ENCODE data around the gene FAM89B. TPM values are rescaled to one million over a fixed set of nuclear protein-coding genes. Genes with fewer than 3 reads are reported as not detected.
"Not testable (repeated sequence)": the region's sequence is repeated elsewhere in the genome, so short reads cannot be mapped to it uniquely, and the experiment has no call there.

FAM89B gene
- 36.9 and 43.1 TPM in 2 replicates for total RNA-seq (2014; rRNA removed; shearing (Covaris generic))

GRCh38 chr11:65572356-65573051, at the start of gene FAM89B:
TSS of gene FAM89B (plus strand) at chr11:65572538. CDS start at chr11:65572670, 132 bp downstream.
- peak; percentile 88 for DNase-seq (ENCODE audit: low read depth)

DNA sequence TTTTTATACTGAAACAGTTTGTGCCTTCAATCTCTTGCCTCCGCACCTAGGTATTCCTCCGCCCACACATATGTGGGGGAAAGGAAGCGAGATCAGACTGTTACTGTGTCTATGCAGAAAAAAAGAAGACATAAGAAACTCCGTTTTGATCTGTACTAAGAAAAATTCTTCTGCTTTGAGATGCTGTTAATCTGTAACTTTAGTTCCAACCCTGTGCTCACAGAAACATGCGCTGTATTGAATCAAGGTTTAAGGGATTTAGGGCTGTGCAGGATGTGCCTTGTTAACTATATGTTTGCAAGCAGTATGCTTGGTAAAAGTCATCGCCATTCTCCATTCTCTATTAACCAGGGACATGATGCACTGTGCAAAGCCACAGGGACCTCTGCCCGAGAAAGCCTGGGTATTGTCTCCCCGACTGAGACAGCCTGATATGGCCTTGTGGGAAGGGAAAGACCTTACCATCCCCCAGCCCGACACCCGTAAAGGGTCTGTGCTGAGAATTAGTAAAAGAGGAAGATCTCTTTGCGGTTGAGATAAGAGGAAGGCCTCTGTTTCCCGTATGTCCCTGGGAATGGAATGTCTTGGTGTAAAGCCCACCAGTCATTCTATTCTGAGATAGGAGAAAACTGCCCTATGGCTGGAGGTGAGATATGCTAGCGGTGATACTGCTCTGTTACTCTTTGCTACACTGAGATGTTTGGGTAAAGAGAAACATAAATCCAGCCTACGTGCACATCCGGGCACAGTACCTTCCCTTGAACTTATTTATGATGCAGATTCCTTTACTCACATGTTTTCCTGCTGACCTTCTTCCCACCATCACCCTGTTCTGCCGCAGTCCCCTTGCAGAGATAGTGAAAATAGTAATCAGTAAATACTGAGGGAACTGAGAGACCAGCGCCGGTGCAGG, 49.4 kb upstream of the FAM89B start:
- not testable (repeated sequence) for DNase-seq (ENCODE audit: low read depth)

DNA sequence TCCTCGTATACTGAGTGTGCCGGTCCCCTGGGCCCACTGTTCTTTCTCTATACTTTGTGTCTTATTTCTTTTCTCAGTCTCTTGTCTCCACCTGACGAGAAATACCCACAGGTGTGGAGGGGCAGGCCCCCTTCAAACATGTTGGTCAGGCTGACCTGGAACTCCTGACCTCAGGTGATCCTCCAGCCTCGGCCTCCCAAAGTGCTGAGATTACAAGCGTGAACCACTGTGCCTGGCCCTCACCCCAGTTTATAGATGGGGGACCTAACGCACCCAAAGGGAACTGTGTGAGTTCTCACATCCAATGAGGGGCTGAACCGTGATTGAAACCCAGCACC, 48.7 kb upstream of the FAM89B start:
- DNase-seq (ENCODE audit: low read depth), result not testable (repeated sequence)

- no peak for DNase-seq (ENCODE audit: low read depth)
Observed at GRCh38 chr11:65524014-65524740, 48.2 kb upstream of the FAM89B start.

GRCh38 chr11:65524741-65525545, 47.4 kb upstream of the FAM89B start, which contains the start of gene SCYL1:
TSS of gene SCYL1 (plus strand) at chr11:65525083. CDS start at chr11:65525154, 71 bp downstream.
- DNase-seq (ENCODE audit: low read depth), result peak; percentile 74

GRCh38 chr11:65525546-65526480, 46.5 kb upstream of the FAM89B start:
- no peak for DNase-seq (ENCODE audit: low read depth)

DNA sequence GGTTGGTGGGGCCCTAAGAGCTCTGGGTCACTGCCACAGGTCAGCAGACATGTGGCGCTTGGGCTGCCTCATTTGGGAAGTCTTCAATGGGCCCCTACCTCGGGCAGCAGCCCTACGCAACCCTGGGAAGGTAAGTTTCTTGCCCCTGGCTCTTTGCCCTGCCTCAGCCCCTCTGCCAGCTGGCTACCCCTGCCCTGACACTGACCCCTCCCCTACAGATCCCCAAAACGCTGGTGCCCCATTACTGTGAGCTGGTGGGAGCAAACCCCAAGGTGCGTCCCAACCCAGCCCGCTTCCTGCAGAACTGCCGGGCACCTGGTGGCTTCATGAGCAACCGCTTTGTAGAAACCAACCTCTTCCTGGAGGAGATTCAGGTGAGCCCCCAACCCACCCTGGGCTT, 45.6 kb upstream of the FAM89B start:
- DNase-seq (ENCODE audit: low read depth), result no peak

GRCh38 chr11:65528819-65529350, 43.5 kb upstream of the FAM89B start:
- no peak for DNase-seq (ENCODE audit: low read depth)

GRCh38 chr11:65529475-65530156, 42.7 kb upstream of the FAM89B start:
- no peak for DNase-seq (ENCODE audit: low read depth)

DNA sequence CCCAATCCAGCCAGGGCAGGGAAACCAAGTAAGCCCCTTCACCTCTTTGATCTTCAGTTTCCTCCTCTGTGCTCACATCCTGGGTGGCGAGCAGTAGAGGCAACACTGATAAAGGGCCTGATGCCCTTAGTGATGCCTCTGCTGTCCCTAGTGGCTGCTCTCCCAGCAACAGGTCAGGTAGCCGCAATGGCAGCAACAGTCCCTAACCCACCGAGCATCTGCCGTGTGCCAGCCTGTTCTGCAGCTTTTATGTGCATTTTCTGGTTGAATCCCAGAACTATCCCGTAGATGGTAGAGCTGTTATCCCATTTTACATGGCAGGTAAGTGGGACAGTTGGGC, 42.2 kb upstream of the FAM89B start:
- no peak for DNase-seq (ENCODE audit: low read depth)

- no peak for DNase-seq (ENCODE audit: low read depth)
Observed at GRCh38 chr11:65532388-65533064, 39.8 kb upstream of the FAM89B start.

- DNase-seq (ENCODE audit: low read depth), result no peak
Observed at GRCh38 chr11:65535102-65535501, 37.2 kb upstream of the FAM89B start.

- DNase-seq (ENCODE audit: low read depth), result no peak
Observed at GRCh38 chr11:65536412-65537295, 35.7 kb upstream of the FAM89B start.

DNA sequence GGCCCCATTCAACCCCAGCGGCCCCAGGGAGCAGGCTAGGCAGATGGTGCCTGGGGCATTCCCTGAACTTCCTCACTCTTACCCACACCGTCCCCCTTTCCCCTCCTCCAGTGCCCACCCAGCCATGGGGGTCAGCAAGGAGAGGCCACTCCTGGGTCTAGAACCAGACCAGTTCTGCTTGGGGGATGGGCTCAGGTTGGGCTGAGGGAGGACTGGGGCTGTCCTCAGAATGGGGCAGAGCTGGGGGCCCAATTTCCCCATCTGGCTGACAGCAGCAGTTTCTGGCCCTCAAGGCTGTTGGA, 35.1 kb upstream of the FAM89B start:
- no peak for DNase-seq (ENCODE audit: low read depth)

- DNase-seq (ENCODE audit: low read depth), result no peak
Observed at GRCh38 chr11:65537620-65538231, 34.6 kb upstream of the FAM89B start.

DNA sequence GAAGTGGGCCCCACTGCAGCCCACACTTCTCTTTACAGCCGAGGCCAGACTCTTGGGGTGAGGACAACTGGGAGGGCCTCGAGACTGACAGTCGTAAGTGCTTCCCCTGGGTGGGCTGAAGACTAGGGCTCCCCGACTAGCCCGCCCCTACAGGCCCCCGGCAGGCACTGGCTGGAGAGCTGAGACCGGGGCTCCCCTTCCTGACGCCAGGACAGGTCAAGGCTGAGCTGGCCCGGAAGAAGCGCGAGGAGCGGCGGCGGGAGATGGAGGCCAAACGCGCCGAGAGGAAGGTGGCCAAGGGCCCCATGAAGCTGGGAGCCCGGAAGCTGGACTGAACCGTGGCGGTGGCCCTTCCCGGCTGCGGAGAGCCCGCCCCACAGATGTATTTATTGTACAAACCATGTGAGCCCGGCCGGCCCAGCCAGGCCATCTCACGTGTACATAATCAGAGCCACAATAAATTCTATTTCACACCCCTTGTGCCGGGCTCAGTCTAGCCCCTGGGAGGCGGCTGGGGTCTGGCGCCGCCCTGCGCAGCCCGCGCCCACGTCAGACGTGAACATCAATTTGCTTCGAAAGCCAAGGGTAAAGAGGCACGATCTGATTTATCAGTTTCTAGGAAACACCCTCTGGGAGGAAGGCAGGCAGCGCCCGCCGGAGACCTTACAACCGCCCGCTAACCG, 34.0 kb upstream of the FAM89B start:
- no peak for DNase-seq (ENCODE audit: low read depth)

All from RPMI7951 (cell line).